ENCODE measurements around the gene ITPKB.

The ITPKB gene

GRCh38 chr1:226674892-226675714, 64.0 kb downstream of the ITPKB start:
- TF ChIP-seq CTCF (conservative IDR thresholded peaks at IDR 0.05; ENCODE audit: low read length), result no peak
- no peak for DNase-seq (ENCODE audit: low read depth)
- no peak overlapping the region for H3K4me3 ChIP-seq (ENCODE audit: low read length)

GRCh38 chr1:226672339-226672762, 66.7 kb downstream of the ITPKB start:
- no peak for DNase-seq (ENCODE audit: low read depth)
- no peak overlapping the region for H3K4me3 ChIP-seq (ENCODE audit: low read length)
- TF ChIP-seq CTCF (conservative IDR thresholded peaks at IDR 0.05; ENCODE audit: low read length), result no peak

- DNase-seq (ENCODE audit: low read depth), result no peak
- no peak overlapping the region for H3K4me3 ChIP-seq (ENCODE audit: low read length)
- TF ChIP-seq CTCF (conservative IDR thresholded peaks at IDR 0.05; ENCODE audit: low read length), result no peak
Measured at GRCh38 chr1:226671277-226671676, 67.8 kb downstream of the ITPKB start.

- no peak for TF ChIP-seq CTCF (conservative IDR thresholded peaks at IDR 0.05; ENCODE audit: low read length)
- no peak for DNase-seq (ENCODE audit: low read depth)
- H3K4me3 ChIP-seq (ENCODE audit: low read length), result no peak overlapping the region
Measured at GRCh38 chr1:226670073-226670472, 69.0 kb downstream of the ITPKB start.

GRCh38 chr1:226668173-226668560, 70.9 kb downstream of the ITPKB start:
- no peak for TF ChIP-seq CTCF (conservative IDR thresholded peaks at IDR 0.05; ENCODE audit: low read length)
- DNase-seq (ENCODE audit: low read depth), result no peak
- no peak overlapping the region for H3K4me3 ChIP-seq (ENCODE audit: low read length)

- TF ChIP-seq CTCF (conservative IDR thresholded peaks at IDR 0.05; ENCODE audit: low read length), result no peak
- no peak overlapping the region for H3K4me3 ChIP-seq (ENCODE audit: low read length)
- no peak for DNase-seq (ENCODE audit: low read depth)
Measured at GRCh38 chr1:226666692-226667091, 72.4 kb downstream of the ITPKB start.

- no peak for TF ChIP-seq CTCF (conservative IDR thresholded peaks at IDR 0.05; ENCODE audit: low read length)
- DNase-seq (ENCODE audit: low read depth), result no peak
- no peak overlapping the region for H3K4me3 ChIP-seq (ENCODE audit: low read length)
Measured at GRCh38 chr1:226666164-226666506, 72.9 kb downstream of the ITPKB start.
